Measurements from ENCODE around the gene NELFCD.
"Not testable (repeated sequence)": the region's sequence is repeated elsewhere in the genome, so short reads cannot be mapped to it uniquely, and the experiment has no call there.

Gene NELFCD

GRCh38 chr20:59007665-59008511 lies 26.8 kb downstream of the NELFCD start:
- no peak for DNase-seq (ENCODE audit: low read depth in 4 of 4, low spot score in 1 of 4)

- no peak for DNase-seq (ENCODE audit: low read depth in 4 of 4, low spot score in 1 of 4)
These were observed 27.8 kb downstream of the NELFCD start for GRCh38 chr20:59008715-59009336.

- DNase-seq (ENCODE audit: low read depth in 4 of 4, low spot score in 1 of 4): no peak
These were observed 29.4 kb downstream of the NELFCD start for GRCh38 chr20:59010321-59010994.

DNA sequence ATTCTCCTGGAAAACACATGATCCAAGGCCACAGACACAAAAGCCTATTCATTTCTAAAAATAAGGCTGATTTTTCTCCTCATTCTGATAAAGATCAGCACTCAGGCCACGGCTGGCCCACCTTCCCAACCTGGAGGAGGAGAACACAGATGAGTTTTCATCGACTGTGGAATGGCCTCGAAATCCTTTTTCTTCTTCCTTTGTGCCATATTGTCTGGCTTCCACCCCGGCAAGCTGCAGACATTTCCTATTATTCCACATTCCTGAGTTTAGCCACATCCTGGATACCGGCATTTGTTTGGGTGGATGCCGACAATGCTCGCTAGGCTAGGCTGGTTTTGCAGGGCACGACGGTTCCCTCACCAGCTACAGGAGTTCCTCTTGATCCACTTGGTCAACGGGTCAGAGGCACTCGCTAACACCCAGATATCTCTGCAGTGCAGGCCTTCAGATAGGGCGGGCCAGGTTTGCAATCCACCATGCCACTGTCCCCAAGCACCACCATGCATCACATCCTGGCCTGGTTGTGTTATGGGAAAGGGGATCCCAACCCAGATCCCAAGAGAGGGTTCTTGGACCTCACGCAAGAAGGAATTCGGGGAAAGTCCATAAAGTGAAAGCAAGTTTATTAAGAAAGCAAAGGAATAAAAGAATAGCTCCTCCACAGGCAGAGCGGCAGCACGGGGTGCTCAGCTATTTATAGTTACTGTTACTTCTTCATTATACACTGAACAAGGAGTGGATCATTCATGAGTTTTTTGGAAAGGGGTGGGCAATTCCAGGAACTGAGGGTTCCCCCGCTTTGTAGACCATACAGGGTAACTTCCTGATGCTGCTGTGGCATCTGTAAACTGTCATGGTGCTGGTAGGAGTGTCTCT lies 30.2 kb downstream of the NELFCD start:
- DNase-seq (ENCODE audit: low read depth in 4 of 4, low spot score in 1 of 4): no peak

DNA sequence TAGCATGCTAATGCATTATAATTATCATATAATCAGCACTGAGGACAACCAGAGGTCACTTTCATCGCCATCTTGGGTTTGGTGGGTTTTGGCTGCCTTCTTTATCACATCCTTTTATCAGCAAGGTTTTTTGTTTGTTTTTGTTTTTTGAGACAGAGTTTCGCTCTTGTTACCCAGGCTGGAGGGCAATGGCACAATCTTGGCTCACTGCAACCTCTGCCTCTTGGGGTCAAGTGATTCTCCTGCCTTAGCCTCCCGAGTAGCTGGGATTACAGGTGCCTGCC lies 30.8 kb downstream of the NELFCD start:
- not testable (repeated sequence) for DNase-seq (ENCODE audit: low read depth in 4 of 4, low spot score in 1 of 4)

- DNase-seq (ENCODE audit: low read depth in 4 of 4, low spot score in 1 of 4): no peak
These were observed 32.2 kb downstream of the NELFCD start for GRCh38 chr20:59013031-59013951.

DNA sequence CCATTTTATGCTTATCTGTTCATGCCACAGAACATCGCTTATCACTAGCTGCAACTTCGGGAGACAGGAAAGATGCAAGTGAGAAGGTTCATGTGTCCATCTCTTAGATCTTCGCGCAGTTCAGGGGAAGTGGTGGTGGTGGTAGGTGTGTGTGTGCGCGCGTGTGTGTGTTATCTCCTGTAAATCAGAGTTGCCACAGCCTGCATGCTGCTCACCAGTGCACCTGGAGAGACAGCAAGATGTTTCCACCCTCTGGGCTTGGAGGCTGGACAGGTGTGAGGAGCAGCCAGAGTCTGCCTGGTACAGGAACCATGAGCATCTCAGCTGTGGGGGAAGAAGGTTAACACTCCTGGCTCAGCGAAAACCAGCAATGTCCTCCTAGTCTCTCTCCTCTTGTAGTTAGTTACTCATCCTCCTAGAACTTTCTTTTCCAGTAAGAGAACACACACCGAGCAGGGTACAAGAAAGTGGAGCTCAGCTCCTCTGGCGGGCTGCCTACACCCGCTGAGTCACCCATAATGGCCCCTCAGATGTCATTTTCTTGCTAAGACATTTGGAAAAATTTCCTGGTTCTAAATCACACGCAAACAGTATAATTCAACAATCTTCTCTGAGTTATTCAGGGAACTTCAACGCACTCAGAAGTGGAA lies 33.0 kb downstream of the NELFCD start:
- DNase-seq (ENCODE audit: low read depth in 4 of 4, low spot score in 1 of 4): no peak

- no peak for DNase-seq (ENCODE audit: low read depth in 4 of 4, low spot score in 1 of 4)
These were observed 33.8 kb downstream of the NELFCD start for GRCh38 chr20:59014680-59015389.

- no peak for DNase-seq (ENCODE audit: low read depth in 4 of 4, low spot score in 1 of 4)
These were observed 34.4 kb downstream of the NELFCD start for GRCh38 chr20:59015411-59015810.

GRCh38 chr20:59015812-59016711 lies 35.0 kb downstream of the NELFCD start:
- DNase-seq (ENCODE audit: low read depth in 4 of 4, low spot score in 1 of 4): no peak

DNA sequence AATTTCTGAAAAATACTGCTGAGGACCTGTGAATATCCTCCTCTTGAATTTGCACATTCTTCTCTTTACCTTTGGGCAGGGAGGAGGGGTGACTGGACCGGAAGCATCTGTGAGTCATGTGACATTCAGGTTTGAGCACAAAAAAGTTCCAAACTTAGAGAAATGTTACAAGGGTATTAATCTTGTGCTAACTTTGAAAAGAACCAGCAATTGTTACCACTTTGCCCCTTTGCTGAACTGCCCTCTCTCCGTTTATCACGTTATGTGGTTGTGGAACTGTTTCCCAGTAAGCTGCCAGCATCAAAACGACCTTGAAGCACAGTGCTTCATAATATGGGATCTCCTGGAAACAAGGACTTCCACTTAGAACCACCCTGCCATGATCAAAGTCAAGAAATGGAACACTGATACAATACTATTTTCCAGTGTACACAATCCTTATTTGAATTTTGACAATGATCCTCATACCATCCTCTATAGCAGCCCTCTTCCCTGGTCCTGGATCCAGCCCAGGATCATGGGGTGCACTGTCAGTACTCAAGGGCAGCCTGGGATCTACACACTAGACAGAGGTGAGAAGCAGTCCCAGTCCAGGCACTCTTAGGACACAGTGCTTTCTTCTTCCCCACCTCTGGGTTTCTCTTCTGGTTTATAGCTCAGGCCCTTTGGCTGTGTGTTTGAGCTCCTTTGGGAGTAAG lies 35.9 kb downstream of the NELFCD start:
- DNase-seq (ENCODE audit: low read depth in 4 of 4, low spot score in 1 of 4): no peak

DNA sequence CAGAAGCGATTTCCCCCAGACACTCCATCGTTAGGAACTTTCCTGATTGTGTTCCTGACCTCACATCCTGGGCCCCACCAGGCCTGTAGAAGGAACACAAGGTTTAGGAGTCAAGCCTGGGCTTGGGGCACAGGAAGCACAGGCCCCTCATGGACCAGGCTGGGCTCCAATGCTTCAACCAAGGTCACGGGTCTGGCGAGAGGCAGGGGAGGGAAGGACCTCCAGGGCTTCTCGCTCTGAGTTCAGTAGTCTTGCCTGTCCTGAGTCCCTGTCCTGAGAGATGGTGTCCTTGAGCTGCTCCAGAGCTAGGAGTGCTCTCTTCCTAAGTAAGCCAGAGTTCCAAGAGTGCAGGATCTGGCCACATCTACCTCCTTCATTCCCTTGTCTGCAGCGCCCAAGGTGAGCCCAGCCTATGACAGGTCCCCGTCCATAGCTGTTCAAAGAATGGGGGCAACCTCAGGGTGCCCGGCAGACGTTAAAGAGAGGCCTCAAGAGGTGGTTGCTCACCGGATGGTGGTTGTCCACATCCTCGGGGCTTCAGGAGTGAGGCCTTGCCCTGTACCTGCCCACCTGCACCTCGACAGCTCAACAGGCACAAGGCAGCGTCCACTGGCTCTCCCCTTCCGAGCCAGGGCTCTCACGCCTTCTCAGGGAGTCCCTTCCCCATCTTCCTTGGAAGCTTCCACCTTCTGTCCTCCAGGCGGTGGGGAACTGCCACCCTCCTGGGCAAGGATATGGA lies 36.6 kb downstream of the NELFCD start:
- no peak for DNase-seq (ENCODE audit: low read depth in 4 of 4, low spot score in 1 of 4)

GRCh38 chr20:59018817-59019216 lies 37.8 kb downstream of the NELFCD start:
- DNase-seq (ENCODE audit: low read depth in 4 of 4, low spot score in 1 of 4): no peak

DNA sequence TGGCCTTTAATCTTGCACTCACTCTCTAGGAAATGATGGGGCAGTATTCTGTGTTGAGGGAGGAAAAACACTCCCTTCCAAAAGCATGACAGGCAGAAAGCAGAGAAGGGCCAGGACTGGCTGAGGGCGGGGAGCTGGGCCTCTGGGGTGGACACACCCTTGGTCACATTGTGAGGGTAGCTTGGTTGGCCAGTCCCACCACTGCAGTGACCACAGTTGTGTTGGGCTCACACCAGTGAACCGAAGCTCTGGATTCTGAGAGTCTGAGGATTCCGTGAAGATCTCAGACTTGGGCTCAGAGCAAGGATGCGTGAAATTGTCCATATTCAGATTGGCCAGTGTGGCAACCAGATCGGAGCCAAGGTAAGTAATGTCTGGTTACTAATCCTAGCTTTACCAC lies 38.2 kb downstream of the NELFCD start, which contains the start of gene TUBB1:
TSS of gene TUBB1 (plus strand) at position 213 of the 400 bp plus-strand sequence. CDS start at position 307, 94 bp downstream.
- no peak for DNase-seq (ENCODE audit: low read depth in 4 of 4, low spot score in 1 of 4)

DNA sequence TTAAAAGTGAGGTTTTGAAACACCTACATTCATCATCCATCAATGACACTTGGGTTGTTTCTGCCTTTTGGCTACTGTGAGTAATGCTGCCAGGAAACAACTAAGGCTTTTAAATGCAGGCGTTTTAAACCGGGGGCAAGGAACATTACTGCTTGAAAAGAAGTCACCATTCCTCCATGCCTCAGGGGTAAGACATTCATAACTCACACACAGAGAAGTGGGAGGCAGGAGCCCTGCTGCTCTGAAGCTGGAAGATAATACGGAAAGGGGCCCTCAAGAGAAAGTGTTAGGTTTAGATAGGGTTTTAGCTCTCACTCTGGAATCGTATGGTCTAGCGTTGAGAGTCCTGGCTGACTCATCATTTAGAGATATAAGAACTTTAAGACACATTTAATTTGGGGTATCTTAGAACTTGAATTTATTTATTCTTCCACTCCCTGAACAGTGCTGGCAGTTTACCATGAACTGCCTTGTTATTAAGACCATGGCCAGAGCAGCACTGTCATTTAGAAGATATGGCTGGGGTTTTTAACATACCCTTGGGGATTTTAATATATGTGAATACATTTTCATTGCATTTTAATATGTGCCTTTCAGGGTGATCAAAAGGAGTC lies 40.0 kb downstream of the NELFCD start:
- no peak for DNase-seq (ENCODE audit: low read depth in 4 of 4, low spot score in 1 of 4)

DNA sequence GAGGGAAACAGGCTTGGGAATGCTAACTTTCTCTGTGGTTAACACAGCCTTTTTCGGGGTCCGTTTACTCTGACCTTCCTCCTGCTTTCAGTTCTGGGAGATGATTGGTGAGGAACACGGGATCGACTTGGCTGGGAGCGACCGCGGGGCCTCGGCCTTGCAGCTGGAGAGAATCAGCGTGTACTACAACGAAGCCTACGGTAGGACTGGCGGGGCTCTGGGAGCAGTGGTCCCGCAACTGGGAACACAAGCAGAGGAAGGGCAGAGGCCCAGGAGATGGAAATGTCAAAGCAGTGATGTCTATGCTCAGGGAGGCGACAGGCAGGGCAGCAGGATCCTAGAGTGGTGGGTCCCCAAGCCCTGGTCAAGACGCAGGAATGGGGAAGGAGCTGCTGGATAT lies 41.7 kb downstream of the NELFCD start:
- DNase-seq (ENCODE audit: low read depth in 4 of 4, low spot score in 1 of 4): no peak
